A673 (cell line): ENCODE measurements around the gene POMGNT2.

Source experiments
- CTCF ChIP-seq: fragments of 300-800, 200-600 bp; sonication (generic); conservative IDR thresholded peaks from 2 replicates; pipeline ENCODE4 v1.5.1; 2017; ENCODE audit warnings: low read depth, mild to moderate bottlenecking, antibody characterized with exemption, low read length, moderate library complexity, mixed read lengths
- EZH2 ChIP-seq: fragments of 200-600 bp; sonication (generic); IDR thresholded peaks from 2 replicates; pipeline ENCODE4 v1.6.1; 2017; ENCODE audit warnings: borderline replicate concordance, low read depth, mild to moderate bottlenecking, mixed read lengths, antibody characterized with exemption, low read length; ENCODE audit not compliant: poor library complexity, severe bottlenecking

- TF ChIP-seq CTCF (no peak), EZH2 (no peak)
These were observed 15.6 kb downstream of the POMGNT2 start for GRCh38 chr3:43090238-43090637.
